ENCODE data around the gene GET4.

GET4 gene, protein sequence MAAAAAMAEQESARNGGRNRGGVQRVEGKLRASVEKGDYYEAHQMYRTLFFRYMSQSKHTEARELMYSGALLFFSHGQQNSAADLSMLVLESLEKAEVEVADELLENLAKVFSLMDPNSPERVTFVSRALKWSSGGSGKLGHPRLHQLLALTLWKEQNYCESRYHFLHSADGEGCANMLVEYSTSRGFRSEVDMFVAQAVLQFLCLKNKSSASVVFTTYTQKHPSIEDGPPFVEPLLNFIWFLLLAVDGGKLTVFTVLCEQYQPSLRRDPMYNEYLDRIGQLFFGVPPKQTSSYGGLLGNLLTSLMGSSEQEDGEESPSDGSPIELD

GRCh38 chr7:876077-876971, at the start of gene GET4:
TSS of gene GET4 (plus strand) at chr7:876554. CDS start at chr7:876646, 92 bp downstream.
- DNase-seq = peak; percentile 98 to 99

- DNase-seq = no peak
Observed at GRCh38 chr7:828793-829561, 47.4 kb upstream of the GET4 start.

GRCh38 chr7:830069-830468, 46.3 kb upstream of the GET4 start:
- DNase-seq = no peak

GRCh38 chr7:831596-832166, 44.7 kb upstream of the GET4 start:
- DNase-seq = peak in 1 of 2 donors; percentile 44

- peak; percentile 59 to 71 for DNase-seq
Observed at GRCh38 chr7:832167-832967, 44.0 kb upstream of the GET4 start, which contains the start of gene SUN1. TSS of gene SUN1 (plus strand) at chr7:832476. CDS start at chr7:832525, 49 bp downstream.

GRCh38 chr7:832968-833424, 43.4 kb upstream of the GET4 start:
- no peak for DNase-seq

GRCh38 chr7:833601-834258, 42.6 kb upstream of the GET4 start:
- DNase-seq = no peak

GRCh38 chr7:834277-834676, 42.1 kb upstream of the GET4 start:
- DNase-seq = no peak

GRCh38 chr7:835021-835420, 41.3 kb upstream of the GET4 start:
- DNase-seq = no peak

GRCh38 chr7:835485-836401, 40.6 kb upstream of the GET4 start:
- DNase-seq = no peak

DNA sequence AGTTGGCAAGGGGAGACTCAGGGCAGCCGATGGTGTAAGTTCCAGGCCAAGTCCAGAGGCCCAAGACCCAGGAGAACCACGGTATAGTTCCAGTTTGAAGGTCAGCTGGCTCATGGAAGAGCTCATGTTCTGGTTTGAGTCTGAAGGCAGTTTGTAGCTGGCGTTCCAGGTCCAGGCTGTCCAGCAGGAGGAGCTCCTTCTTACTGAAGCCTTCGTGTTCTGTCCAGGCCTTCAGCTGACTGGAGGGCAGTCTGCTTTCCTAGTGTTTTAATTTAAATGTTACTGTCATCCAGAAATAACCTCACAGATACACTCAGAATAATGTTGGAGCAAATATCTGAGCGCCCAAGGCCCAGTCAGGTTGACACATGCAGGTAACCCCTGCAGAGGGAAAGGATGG, 39.9 kb upstream of the GET4 start:
- DNase-seq = no peak

DNA sequence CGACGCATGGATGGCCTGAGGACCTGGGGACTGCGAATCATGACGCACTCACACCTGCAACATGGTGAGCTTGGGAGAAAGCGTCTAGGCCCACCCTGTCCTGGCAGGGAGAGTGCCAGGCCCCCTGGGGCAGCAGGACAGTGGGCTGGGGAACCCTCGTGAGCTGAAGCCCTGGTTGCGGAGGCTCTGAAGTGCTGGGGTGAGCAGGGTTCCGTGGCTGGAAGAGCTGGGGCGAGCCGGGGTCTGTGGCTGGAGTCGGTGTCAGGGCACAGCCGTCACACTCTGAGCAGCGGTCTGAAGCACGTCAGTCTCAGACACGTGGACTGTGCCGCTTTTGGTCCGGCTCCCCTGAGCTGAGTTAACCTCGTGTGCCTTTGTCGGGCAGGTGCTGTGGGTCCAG, 39.4 kb upstream of the GET4 start:
- DNase-seq = no peak

GRCh38 chr7:840001-840600, 36.3 kb upstream of the GET4 start:
- no peak for DNase-seq

DNA sequence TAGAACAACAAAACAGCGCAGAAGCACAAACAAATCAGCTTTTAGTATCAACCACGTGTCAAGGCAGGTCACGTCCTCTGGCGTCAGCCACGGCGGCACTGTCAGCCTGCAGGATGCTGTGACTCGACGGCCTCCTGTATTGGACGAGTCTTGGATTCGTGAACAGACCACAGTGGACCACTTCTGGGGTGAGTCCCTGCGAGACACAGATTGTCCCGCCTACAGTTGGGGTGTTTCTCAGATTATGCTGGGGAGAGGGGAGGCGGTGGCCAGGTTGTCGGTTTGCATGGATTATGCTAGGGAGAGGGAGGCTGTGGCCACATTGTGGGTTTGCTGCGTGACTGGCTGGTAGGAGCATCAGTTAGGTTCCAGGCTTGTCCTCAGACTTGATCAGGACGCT, 34.4 kb upstream of the GET4 start:
- no peak for DNase-seq

GRCh38 chr7:842431-843031, 33.8 kb upstream of the GET4 start:
- DNase-seq = no peak

DNA sequence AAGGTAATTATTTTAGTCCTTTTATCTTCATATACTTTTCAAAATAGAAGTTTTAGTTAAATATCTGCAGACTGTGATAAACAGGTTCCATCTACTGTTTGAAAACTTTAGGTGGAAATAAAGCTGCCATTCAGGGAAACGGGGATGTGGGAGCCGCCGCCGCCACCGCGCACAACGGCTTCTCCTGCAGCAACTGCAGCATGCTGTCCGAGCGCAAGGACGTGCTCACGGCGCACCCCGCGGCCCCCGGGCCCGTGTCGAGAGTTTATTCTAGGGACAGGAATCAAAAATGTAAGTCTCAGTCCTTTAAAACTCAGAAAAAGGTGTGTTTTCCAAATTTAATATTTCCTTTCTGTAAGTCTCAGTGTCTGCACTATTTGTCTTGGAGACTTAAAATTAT, 33.1 kb upstream of the GET4 start:
- DNase-seq = no peak

DNA sequence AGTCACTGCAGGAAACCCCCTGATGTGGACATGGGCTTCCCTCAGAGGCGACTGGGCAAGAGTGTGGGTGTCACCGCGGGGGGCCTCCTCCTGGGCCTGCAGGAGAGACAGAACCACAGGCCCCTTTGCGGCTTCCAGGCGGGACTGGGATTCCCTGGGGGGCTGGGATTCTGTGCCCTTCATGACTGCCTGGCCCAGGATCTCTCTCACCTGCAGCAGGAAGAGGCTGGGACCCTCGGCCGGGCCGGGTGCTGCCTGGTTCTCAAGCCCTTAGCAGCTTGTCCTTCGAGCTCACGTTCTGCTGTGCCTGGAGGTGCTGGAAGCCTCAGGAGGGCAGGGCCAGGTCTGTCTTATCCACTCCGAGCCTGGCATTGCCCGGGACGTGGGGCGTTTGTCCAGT, 32.3 kb upstream of the GET4 start:
- DNase-seq = no peak

DNA sequence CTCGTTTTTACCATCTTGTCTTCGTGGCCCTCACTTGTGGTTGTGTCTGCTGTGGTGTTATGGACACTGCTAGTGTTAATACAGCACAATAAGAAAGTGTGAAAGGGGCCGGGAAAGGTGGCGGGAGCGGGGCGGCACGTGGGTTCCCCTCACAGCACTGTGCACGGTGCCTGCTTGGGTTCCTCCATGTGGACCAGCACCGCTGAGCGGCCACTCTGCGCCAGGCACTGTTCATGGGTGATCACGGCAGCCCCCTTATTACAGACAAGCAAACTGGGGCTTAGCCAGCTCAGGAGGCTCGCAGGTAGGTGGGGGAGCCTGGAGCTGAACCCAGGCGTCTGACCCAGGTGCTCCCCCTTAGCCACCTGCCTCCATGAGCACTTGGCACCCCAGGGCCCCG, 31.8 kb upstream of the GET4 start:
- DNase-seq = no peak

DNA sequence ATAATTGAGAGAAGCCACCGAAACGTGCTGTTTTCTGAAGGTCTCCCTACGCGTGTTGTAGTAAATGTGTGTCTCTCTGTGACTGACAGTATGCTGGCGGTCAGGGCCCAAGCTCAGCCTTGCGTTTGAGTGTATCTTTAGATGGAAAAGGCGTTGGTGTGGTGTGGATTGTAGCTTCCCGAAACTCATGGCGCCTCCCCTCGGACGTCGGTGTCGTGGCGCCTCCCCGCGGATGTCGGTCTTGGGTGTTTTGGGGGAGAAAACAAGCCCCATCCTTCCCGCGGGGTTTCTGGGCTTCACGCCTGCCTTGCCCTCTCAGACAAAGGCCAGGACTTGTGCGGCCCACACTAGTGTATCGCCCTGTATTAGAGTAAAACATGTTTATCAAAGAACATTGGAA, 31.3 kb upstream of the GET4 start:
- no peak for DNase-seq
